ENCODE data around the gene PLEKHB1.

The PLEKHB1 gene

GRCh38 chr11:73645972-73646631, at the start of gene PLEKHB1:
PLEKHB1 (plus strand) TSS chr11:73646581; CDS start chr11:73646609, 28 bp downstream.
- Histone ChIP-seq H3K4me1 (ENCODE audit: control insufficient read depth, insufficient read depth, low read length) (peaks cover 32% of the 10 kb centered on the region), H3K27ac (ENCODE audit: low read depth, low read length) (peak within 1 kb of the TSS; percentile 71), H3K9me3 (ENCODE audit: control insufficient read depth, insufficient read depth, low read length) (no peaks in the 10 kb centered on the region), H3K9ac (ENCODE audit: low read depth, low read length) (peak within 1 kb of the TSS; percentile 44; the same call in 1 of the 2 replicates), H3K27me3 (ENCODE audit: control insufficient read depth, insufficient read depth, low read length) (peaks cover 9% of the 10 kb centered on the region; the same call in 1 of the 2 replicates), H3K36me3 (ENCODE audit: control insufficient read depth, insufficient read depth, low read length) (no peaks in the 10 kb centered on the region), H3K4me3 (ENCODE audit: low read depth, low read length) (peak within 1 kb of the TSS; percentile 64)

- peaks cover 21% of the 10 kb centered on the region for H3K4me1 ChIP-seq (ENCODE audit: control insufficient read depth, insufficient read depth, low read length)
- no peaks in the 10 kb centered on the region for H3K27me3 ChIP-seq (ENCODE audit: control insufficient read depth, insufficient read depth, low read length)
- H3K36me3 ChIP-seq (ENCODE audit: control insufficient read depth, insufficient read depth, low read length) = no peaks in the 10 kb centered on the region
- H3K9ac ChIP-seq (ENCODE audit: low read depth, low read length) = peak overlapping the region; percentile 70
- H3K4me3 ChIP-seq (ENCODE audit: low read depth, low read length) = peak overlapping the region; percentile 88
- H3K9me3 ChIP-seq (ENCODE audit: control insufficient read depth, insufficient read depth, low read length) = no peaks in the 10 kb centered on the region
- H3K27ac ChIP-seq (ENCODE audit: low read depth, low read length) = peak overlapping the region; percentile 90
Measured at GRCh38 chr11:73597336-73597955, 48.9 kb upstream of the PLEKHB1 start.

- no peaks in the 10 kb centered on the region for H3K36me3 ChIP-seq (ENCODE audit: control insufficient read depth, insufficient read depth, low read length)
- H3K27me3 ChIP-seq (ENCODE audit: control insufficient read depth, insufficient read depth, low read length) = no peaks in the 10 kb centered on the region
- H3K4me1 ChIP-seq (ENCODE audit: control insufficient read depth, insufficient read depth, low read length) = peaks cover 21% of the 10 kb centered on the region
- H3K27ac ChIP-seq (ENCODE audit: low read depth, low read length) = peak within 1 kb of the TSS; percentile 90
- H3K4me3 ChIP-seq (ENCODE audit: low read depth, low read length) = peak within 1 kb of the TSS; percentile 88
- H3K9ac ChIP-seq (ENCODE audit: low read depth, low read length) = peak within 1 kb of the TSS; percentile 70
- no peaks in the 10 kb centered on the region for H3K9me3 ChIP-seq (ENCODE audit: control insufficient read depth, insufficient read depth, low read length)
Measured at GRCh38 chr11:73597956-73598718, 48.2 kb upstream of the PLEKHB1 start, which contains the start of gene FAM168A. FAM168A (minus strand) TSS chr11:73598112; CDS start chr11:73468474, 129,638 bp downstream.

GRCh38 chr11:73598719-73599379, 47.5 kb upstream of the PLEKHB1 start:
- Histone ChIP-seq H3K4me1 (ENCODE audit: control insufficient read depth, insufficient read depth, low read length) (peaks cover 19% of the 10 kb centered on the region), H3K27ac (ENCODE audit: low read depth, low read length) (peak overlapping the region; percentile 87), H3K9me3 (ENCODE audit: control insufficient read depth, insufficient read depth, low read length) (no peaks in the 10 kb centered on the region), H3K4me3 (ENCODE audit: low read depth, low read length) (peak overlapping the region; percentile 88), H3K9ac (ENCODE audit: low read depth, low read length) (no peak overlapping the region), H3K27me3 (ENCODE audit: control insufficient read depth, insufficient read depth, low read length) (no peaks in the 10 kb centered on the region), H3K36me3 (ENCODE audit: control insufficient read depth, insufficient read depth, low read length) (no peaks in the 10 kb centered on the region)

GRCh38 chr11:73612601-73613140, 33.7 kb upstream of the PLEKHB1 start:
- H3K9me3 ChIP-seq (ENCODE audit: control insufficient read depth, insufficient read depth, low read length) = no peaks in the 10 kb centered on the region
- no peak overlapping the region for H3K27ac ChIP-seq (ENCODE audit: low read depth, low read length)
- H3K36me3 ChIP-seq (ENCODE audit: control insufficient read depth, insufficient read depth, low read length) = no peaks in the 10 kb centered on the region
- no peaks in the 10 kb centered on the region for H3K27me3 ChIP-seq (ENCODE audit: control insufficient read depth, insufficient read depth, low read length)
- no peak overlapping the region for H3K9ac ChIP-seq (ENCODE audit: low read depth, low read length)
- no peak overlapping the region for H3K4me3 ChIP-seq (ENCODE audit: low read depth, low read length)
- no peaks in the 10 kb centered on the region for H3K4me1 ChIP-seq (ENCODE audit: control insufficient read depth, insufficient read depth, low read length)

GRCh38 chr11:73614591-73614990, 31.8 kb upstream of the PLEKHB1 start:
- H3K9me3 ChIP-seq (ENCODE audit: control insufficient read depth, insufficient read depth, low read length) = no peaks in the 10 kb centered on the region
- H3K4me3 ChIP-seq (ENCODE audit: low read depth, low read length) = no peak overlapping the region
- no peaks in the 10 kb centered on the region for H3K27me3 ChIP-seq (ENCODE audit: control insufficient read depth, insufficient read depth, low read length)
- H3K4me1 ChIP-seq (ENCODE audit: control insufficient read depth, insufficient read depth, low read length) = no peaks in the 10 kb centered on the region
- no peak overlapping the region for H3K27ac ChIP-seq (ENCODE audit: low read depth, low read length)
- no peak overlapping the region for H3K9ac ChIP-seq (ENCODE audit: low read depth, low read length)
- H3K36me3 ChIP-seq (ENCODE audit: control insufficient read depth, insufficient read depth, low read length) = no peaks in the 10 kb centered on the region

- Histone ChIP-seq H3K4me1 (ENCODE audit: control insufficient read depth, insufficient read depth, low read length) (peaks cover 5% of the 10 kb centered on the region), H3K27ac (ENCODE audit: low read depth, low read length) (no peak overlapping the region), H3K4me3 (ENCODE audit: low read depth, low read length) (no peak overlapping the region), H3K9ac (ENCODE audit: low read depth, low read length) (no peak overlapping the region), H3K27me3 (ENCODE audit: control insufficient read depth, insufficient read depth, low read length) (peaks cover 26% of the 10 kb centered on the region), H3K36me3 (ENCODE audit: control insufficient read depth, insufficient read depth, low read length) (no peaks in the 10 kb centered on the region), H3K9me3 (ENCODE audit: control insufficient read depth, insufficient read depth, low read length) (no peaks in the 10 kb centered on the region)
Measured at GRCh38 chr11:73622926-73623593, 23.3 kb upstream of the PLEKHB1 start.

- Histone ChIP-seq H3K4me1 (ENCODE audit: control insufficient read depth, insufficient read depth, low read length) (peaks cover 11% of the 10 kb centered on the region), H3K36me3 (ENCODE audit: control insufficient read depth, insufficient read depth, low read length) (no peaks in the 10 kb centered on the region), H3K9me3 (ENCODE audit: control insufficient read depth, insufficient read depth, low read length) (no peaks in the 10 kb centered on the region), H3K27me3 (ENCODE audit: control insufficient read depth, insufficient read depth, low read length) (peaks cover 30% of the 10 kb centered on the region), H3K9ac (ENCODE audit: low read depth, low read length) (no peak overlapping the region), H3K27ac (ENCODE audit: low read depth, low read length) (no peak overlapping the region), H3K4me3 (ENCODE audit: low read depth, low read length) (no peak overlapping the region)
Measured at GRCh38 chr11:73623686-73624085, 22.7 kb upstream of the PLEKHB1 start.

GRCh38 chr11:73625696-73626318, 20.6 kb upstream of the PLEKHB1 start:
- no peak overlapping the region for H3K27ac ChIP-seq (ENCODE audit: low read depth, low read length)
- H3K4me1 ChIP-seq (ENCODE audit: control insufficient read depth, insufficient read depth, low read length) = peaks cover 24% of the 10 kb centered on the region
- H3K27me3 ChIP-seq (ENCODE audit: control insufficient read depth, insufficient read depth, low read length) = peaks cover 43% of the 10 kb centered on the region
- no peaks in the 10 kb centered on the region for H3K9me3 ChIP-seq (ENCODE audit: control insufficient read depth, insufficient read depth, low read length)
- H3K9ac ChIP-seq (ENCODE audit: low read depth, low read length) = no peak overlapping the region
- no peaks in the 10 kb centered on the region for H3K36me3 ChIP-seq (ENCODE audit: control insufficient read depth, insufficient read depth, low read length)
- H3K4me3 ChIP-seq (ENCODE audit: low read depth, low read length) = no peak overlapping the region

GRCh38 chr11:73629907-73630306, 16.5 kb upstream of the PLEKHB1 start:
- no peak overlapping the region for H3K4me3 ChIP-seq (ENCODE audit: low read depth, low read length)
- no peaks in the 10 kb centered on the region for H3K9me3 ChIP-seq (ENCODE audit: control insufficient read depth, insufficient read depth, low read length)
- no peak overlapping the region for H3K27ac ChIP-seq (ENCODE audit: low read depth, low read length)
- no peaks in the 10 kb centered on the region for H3K36me3 ChIP-seq (ENCODE audit: control insufficient read depth, insufficient read depth, low read length)
- H3K27me3 ChIP-seq (ENCODE audit: control insufficient read depth, insufficient read depth, low read length) = peaks cover 37% of the 10 kb centered on the region
- no peak overlapping the region for H3K9ac ChIP-seq (ENCODE audit: low read depth, low read length)
- peaks cover 30% of the 10 kb centered on the region for H3K4me1 ChIP-seq (ENCODE audit: control insufficient read depth, insufficient read depth, low read length)

All from HUES48 (cell line).